GM12891 (cell line): ENCODE measurements around the gene TSPO.

ENCODE experiments used
- POLR2A ChIP-seq: IDR thresholded peaks from 2 replicates; pipeline ENCODE4 v1.6.1; 2011; ENCODE audit warnings: low read depth, low read length, control low read depth
- POLR2AphosphoS5 ChIP-seq: IDR thresholded peaks from 2 replicates; pipeline ENCODE4 v1.6.1; 2011; ENCODE audit warnings: low read depth, low read length, control low read depth
- POU2F2 ChIP-seq: IDR thresholded peaks from 2 replicates; pipeline ENCODE4 v1.6.1; 2011; ENCODE audit warnings: low read depth, mild to moderate bottlenecking, control low read depth, low read length, moderate library complexity
- TAF1 ChIP-seq: IDR thresholded peaks from 2 replicates; pipeline ENCODE4 v1.6.1; 2011; ENCODE audit warnings: low read depth, low read length, control low read depth

GRCh38 chr22:43176090-43176489 lies 24.7 kb downstream of the TSPO start:
- no peak for TF ChIP-seq POLR2A
- TF ChIP-seq TAF1 = no peak
- TF ChIP-seq POLR2AphosphoS5 = no peak
- TF ChIP-seq POU2F2 = no peak
